Cardiac ventricle fibroblast (primary cell): ENCODE results near the gene GSKIP. TPM values are rescaled to one million over a fixed set of nuclear protein-coding genes. Genes with fewer than 3 reads are reported as not detected.

ENCODE experiments used
- total RNA-seq: library from RNA; depleted of rRNA; stranded (reverse); fragments of >200 nt; gene quantifications from 2 replicates; pipeline ENCODE4 v1.2.3, GENCODE V29; 2015

The GSKIP gene, protein sequence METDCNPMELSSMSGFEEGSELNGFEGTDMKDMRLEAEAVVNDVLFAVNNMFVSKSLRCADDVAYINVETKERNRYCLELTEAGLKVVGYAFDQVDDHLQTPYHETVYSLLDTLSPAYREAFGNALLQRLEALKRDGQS
- 7.9 and 8.4 TPM in 2 replicates for total RNA-seq

DNA sequence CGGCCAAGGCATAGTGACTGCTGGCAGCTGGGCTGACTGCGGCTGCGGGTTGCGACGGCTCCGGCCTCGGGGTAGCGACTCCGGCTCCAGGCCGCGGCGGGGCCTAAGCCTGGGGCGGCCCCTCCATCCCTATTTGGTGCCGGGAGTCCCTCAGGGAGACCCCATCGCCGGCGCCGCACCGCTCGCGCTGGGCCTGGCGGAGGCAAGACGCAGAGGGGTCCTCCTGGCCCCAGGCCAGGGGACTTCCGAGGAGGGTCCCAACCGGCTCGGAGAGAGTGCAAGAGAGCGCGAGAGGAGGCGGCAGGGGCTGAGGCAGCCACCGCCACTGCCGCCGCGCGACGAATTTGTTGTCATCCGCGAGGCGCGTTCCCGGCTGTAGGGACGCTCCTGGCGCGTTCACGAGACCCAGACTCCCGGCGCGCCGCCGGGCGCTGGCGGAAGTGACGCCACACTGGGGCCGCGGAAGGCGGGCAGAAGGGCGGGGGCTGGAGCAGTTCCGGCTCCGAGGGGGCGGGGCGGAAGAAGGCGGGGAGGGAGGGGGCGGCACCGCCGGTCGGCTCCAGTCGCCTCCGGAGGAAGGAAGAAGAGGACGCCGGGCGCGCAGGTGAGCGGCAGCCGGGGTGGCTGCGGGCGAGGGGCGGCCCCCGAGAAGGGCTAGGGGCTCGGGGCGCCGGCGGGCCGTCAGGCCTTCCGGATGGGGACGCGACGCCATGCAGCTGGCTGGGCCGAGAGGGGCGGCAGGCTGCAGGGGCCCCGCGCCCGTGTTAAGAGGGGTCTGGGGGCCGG, at the start of gene GSKIP, which contains the start of gene ATG2B:
Gene GSKIP, plus strand, starts transcription at position 562 of the 786 bp plus-strand sequence. CDS start 18,722 bp downstream, outside the sequence.
Gene ATG2B, minus strand, starts transcription at position 377 of the 786 bp plus-strand sequence. Its CDS starts 365 bp downstream, at position 12.

Other genes starting within 250 kb of the GSKIP start
- gene BDKRB2, start 158.7 kb upstream of the GSKIP start, total RNA-seq, result 6.0 and 6.7 TPM in 2 replicates
- 0.12 and 0.59 TPM in 2 replicates for gene BDKRB1, start 107.3 kb upstream of the GSKIP start, total RNA-seq
- 10.0 and 10.2 TPM in 2 replicates for gene ATG2B, start 185 bp upstream of the GSKIP start, total RNA-seq
- gene AK7, start 28.6 kb downstream of the GSKIP start, total RNA-seq, result 0.15 and 1.4 TPM in 2 replicates
- gene PAPOLA, start 138.9 kb downstream of the GSKIP start, total RNA-seq, result 47.3 and 58.2 TPM in 2 replicates